Stimulated activated CD4-positive, alpha-beta T cell treated with anti-CD3 and anti-CD28 coated beads, Interleukin-12 subunit alpha, Interleukin-12 subunit beta, amount 100 ng/mL, for 4 hours (primary cell): Measurements from ENCODE around the gene RAD9A.

Experiments used
- DNase-seq: peaks from one replicate; pipeline ENCODE4 v3.0.0-alpha.2; 2020

Gene RAD9A

DNA sequence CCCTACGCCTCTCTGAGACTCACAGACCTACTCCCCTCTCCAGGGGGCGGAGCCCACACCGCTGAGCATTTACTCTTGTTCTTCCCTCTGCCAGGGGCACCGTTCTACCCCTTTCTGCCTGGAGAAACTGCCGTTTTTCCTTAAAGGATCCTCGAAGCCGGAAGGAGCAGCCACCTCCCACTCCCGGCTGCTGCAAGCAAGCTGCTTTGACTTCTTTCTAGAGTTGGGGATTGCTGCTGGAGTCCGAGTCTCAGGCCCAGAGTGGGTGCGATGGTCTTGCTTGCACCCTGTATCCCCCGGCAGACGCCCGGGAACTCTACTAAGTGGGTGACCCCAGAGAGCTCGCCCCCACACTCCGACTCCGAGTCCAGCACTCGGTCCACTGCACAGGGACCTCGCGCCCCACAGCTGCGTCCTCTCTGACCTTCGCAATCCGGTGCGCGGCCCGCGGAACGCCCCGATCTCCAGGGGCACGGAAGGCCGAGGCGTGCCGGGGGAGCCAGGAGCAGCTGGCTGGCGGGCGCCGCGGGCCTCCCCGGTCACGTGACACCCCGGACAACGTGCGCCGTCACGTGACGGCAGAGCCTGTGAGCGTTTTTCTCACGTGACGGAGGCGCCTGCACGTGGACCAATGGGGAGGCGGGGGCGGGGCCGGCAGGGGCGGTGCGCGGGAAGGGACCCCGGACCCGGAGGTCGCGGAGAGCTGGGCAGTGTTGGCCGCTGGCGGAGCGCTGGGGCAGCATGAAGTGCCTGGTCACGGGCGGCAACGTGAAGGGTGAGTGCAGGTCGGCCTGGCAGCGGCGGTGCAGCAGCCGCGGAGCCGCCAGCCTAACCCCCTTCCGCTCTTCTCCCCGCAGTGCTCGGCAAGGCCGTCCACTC, at the start of gene RAD9A:
Gene RAD9A (plus strand): TSS at position 683 of the 879 bp plus-strand sequence. CDS start 59 bp downstream, at position 742.
- DNase-seq, result peak; percentile 93

DNA sequence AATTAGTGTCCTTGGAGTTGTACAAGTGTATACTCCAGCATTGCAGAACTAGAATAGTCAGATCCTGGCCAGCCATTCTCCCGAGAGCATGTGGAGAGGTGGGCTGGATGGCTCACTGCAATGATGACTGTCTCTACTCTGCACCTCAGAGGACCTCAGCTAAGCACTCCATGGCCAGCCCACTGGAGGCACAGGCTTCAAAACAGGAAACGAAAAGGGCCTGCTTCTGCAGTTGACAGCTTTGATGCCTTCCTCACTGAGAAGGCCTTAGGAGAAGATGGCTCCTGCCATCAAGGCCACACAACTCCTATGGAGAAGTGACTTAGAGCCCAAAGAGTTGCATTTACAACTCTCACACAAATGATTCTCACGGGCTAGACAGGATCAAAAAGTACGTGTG, 47.5 kb upstream of the RAD9A start:
- no peak for DNase-seq

DNA sequence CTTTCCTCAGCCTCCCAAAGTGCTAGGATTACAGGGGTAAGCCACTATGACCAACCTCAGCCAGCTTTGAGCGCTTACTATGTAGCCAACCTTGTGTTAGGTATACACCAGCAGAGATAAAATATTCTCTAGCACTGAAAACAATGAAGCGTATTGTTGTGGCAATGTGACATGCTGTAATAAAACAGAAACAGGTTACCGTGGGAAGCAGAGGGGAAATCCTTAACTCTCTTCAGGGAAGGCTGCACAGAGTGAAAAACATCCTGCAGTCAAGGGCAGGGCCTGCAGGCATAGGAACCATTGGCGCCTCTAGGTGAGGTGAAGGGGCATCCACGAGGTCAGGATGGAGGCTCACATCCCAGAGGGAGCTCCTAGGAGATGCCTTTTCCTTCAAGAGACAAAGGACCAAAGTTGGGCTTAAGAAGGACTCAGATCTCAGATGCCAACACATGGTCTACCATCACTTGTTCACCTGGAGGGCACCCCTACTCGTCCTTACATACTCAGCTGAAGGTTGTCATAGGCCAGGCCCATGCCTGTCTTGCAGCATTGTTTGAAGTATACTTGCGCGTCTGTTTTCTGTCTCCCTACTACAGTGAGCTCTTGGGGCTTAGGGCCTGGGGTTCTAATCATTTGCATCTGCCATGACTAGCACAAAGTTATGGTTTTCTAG, 46.4 kb upstream of the RAD9A start:
- DNase-seq, result no peak

DNA sequence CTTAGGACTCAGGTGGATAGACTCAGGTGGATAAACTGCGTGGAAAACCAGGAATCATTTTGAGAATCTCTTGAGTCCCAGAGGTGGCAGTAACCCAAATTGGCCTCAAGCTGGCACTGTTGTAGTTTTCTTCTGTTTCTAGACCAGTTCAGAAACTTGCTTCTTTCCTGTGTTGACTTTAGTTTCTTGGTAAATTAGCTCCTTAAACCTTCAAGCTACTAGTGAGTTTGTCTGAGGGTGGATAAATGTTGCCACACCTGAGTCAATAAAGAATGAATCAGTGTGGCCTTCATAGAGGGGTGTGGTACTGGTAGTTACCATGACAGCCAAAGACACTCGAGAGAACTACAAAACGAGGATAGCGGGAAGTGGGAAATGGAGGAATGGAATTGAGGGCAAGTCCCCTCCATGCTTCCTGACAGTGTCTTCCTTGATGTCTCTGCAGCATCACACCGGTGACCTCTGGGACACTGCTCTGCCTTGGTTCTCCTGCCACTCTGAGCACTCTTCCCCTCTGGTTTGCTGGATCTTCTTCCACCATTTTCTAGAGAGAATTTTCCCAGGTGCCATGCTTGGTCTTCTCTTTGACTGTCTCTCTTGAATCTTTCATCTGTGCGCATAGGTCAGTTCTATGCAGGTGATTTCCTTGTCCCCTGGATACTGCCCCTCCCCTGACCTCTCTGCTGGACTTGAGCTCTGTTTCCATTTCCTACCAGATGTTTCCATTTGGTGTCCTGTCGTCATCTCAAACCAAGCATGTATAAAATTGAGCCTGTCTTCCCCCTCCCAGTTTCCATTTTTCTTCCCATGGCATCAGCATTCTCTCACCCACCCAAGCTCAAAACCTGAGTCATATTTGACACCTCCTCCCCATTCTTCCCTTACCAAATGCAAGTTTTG, 45.6 kb upstream of the RAD9A start:
- DNase-seq, result no peak

DNA sequence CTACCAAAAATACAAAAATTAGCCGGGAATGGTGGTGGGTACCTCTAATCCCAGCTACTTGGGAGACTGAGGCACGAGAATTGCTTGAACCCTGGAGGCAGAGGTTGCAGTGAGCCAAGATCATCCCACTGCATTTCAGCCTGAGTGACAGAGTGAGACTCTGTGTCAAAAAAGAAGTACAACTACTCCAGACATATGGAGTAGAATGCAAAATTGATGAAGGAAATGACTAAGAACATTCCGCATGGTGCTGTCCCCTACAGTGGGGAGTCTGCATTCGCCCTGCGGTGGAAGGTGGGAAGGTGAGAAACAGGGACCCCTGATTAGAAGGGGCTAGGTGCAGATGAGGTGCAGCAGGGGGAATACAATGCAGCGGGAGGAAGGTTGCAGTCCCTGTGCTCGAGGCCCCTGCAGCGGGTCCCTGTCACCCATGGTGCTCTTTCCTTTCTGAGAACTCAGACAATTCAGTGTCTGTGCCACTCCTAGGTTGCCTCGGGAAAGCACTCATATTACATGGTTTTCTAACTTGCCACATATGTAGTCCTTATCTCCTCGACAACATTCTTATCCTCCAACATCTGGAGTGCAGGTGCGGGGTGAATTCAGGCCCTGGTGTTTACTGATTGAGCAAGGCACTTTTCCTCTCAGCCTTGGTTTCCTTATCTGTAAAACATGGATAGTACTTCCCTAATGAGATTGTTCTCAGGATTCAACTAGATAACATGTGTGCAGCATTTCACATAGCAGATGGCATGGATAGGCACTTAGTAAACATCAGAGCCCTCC, 43.6 kb upstream of the RAD9A start:
- DNase-seq, result no peak

DNA sequence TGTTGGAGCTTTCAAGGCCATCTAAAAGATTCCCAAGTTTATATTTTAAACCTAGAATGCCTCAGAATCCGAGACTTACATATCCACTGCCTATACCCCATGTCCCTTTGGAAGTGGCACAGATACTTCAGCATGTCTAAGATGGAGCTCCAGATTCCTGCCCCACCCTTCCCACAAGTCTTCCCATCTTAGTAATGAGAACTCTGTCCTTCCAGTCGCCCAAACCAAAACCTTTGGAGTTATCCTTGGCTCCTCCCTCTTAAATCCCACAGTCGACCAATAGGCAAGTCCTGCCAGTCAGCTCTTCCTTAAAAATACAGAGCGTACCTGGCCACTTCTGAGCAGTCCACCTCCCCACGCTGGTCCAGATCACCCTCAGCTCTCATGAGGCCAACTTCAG, 42.8 kb upstream of the RAD9A start:
- DNase-seq, result no peak

DNA sequence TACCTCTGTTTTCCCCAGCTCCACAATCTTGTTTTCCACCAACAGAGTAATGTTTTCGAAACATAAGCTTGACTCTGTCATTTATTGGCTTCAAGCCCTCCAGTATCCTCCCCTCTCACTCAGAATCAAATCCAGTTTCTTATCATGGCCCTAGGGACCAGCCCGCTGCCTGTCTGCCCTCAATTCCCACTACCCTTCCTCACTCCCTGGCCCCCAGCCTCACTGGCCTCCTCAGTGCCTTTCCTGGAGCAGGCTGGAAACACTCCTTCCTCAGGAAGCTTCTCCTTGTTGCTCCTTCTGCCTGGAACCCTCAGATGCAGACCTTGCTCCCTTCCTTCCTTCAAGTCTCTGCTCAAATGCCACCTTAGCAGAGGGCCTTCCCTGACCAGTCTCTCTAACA, 42.3 kb upstream of the RAD9A start:
- no peak for DNase-seq

DNA sequence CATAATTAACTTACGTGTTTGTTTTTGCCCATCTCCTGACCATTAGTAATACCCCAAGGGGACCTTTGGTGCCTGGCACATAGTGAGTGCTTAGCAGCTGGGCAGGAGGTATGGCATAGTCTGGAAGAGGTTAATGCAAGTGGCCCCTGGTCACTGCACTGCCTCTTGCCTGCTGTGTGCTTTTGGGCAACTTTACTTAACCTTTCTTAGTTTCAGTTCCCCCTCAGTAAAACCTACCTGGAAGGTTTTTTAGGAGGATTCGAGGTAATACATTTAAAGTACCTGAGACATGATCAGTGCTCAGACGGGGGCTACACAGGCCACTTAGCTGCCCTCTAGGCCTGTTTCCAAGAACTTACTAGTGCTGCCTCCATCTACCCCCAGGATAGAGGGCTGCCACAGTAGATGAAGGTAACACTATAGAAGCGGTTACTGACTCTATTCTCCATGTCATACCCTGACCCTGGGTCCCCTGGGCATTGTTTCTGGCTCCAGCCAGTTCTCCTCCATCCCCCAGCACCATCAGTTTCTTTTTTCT, 41.8 kb upstream of the RAD9A start:
- DNase-seq, result no peak

DNA sequence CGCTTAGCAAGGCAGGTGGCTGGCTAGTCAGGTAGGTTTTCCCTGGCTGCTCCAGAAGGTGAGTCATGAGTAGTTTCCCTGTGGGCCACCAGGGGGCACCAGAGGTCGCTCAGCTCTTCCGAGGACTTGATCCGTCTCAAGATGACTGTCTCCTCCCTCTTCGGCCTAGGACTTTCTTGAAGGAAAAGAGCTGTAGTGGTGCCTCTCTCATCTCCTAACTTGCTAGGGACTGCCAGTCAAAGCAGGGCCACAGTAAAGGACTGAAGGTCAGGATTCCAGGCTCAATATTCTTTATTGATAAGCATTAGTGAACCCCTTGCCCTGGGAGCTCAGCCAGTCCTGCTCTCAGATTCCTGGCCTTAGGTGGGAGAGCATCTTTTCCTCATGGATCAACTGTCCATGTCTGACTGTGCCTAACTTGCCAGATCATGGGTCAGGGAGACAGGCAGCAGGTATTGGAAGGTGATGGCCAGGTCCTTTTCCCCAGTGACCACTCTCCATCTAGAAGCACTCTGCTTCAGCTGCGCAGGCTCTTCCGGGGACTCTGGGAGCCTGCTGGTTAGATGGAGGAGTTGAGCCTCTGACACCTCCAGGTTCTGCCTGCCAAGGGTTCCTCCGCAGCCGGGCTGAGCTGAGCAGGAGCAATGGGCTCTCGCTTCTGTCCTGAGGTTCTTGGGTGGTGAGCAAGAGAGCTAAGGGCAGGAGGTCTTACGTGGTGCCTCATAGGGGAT, 40.3 kb upstream of the RAD9A start:
- DNase-seq, result peak; percentile 63

DNA sequence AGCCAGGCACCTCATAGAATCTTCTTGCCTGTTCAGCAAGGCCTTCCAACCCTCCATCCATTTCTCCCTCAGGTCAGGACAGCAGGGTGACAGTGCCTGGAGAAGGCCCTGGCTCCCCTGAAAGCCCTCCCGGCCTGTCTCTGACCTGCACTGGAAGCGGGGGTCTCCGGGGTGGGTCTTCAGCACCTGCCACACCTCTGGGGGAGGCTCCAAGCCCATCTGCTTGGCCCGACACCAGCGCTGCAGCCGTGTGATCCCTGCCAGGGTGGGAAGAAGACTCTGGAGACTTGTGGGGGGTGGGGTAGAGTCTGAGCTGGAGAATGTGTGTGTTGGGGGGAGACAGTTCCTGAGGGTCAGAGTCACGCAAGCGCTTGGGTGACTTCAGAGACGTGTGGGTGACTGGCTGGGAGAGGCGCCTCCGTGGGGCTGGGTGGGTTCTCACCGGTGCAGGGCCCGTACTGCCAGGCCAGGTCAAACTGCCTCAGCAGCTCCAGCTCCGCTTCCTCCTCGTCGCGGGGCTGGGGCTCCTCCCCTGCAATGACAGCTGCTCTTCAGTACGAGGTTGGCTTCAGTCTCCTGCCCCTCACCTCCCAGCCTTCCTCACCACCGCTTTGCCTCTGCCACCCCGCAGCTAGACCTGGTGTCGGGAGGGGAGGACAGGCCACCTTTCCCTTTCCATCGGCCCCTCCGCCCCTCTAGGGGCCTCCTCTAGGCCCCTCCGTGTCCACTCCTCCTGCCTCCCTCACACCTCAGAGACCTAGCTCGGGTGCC, 39.1 kb upstream of the RAD9A start:
- no peak for DNase-seq

DNA sequence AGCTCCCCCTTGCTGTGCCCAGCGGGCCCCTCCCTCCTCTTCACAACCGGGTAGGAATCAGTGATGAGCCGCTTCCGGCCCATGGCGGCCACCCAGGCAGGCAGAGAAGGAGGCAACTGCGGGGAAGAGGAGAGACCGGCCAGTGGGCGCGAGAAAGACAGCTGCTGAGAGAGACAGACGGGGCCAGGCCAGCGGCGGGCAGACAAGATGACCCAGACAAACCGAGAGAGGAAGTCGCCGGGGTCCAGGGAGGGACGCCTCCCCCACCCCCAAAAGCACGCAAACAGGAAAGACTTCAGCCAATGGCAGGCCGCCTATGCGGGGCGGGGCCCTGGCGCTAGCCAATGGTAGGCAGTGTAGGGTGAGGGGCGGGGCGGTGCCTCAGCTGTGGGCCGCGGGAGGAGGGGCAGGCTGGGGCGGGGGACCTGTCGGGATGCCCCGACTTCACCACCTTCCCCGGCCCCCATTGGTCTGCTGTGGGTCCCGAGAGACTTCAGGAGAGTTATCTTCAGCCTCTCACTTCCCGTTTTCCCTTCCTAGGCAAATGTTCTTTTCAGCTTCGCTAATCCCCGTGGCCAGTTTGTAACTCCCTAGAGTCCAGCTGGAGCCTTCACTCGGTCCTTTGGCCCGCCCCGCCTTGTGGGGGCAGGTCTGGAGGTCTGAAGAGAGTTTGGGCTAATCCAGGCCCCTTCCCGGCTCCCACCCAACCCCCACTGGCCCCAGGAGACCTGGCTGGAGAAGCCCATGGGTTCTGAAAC, 38.3 kb upstream of the RAD9A start, which contains the start of gene POLD4:
Gene POLD4 (minus strand): TSS at position 230 of the 758 bp plus-strand sequence. CDS start 147 bp downstream, at position 83.
- DNase-seq, result peak; percentile 95

DNA sequence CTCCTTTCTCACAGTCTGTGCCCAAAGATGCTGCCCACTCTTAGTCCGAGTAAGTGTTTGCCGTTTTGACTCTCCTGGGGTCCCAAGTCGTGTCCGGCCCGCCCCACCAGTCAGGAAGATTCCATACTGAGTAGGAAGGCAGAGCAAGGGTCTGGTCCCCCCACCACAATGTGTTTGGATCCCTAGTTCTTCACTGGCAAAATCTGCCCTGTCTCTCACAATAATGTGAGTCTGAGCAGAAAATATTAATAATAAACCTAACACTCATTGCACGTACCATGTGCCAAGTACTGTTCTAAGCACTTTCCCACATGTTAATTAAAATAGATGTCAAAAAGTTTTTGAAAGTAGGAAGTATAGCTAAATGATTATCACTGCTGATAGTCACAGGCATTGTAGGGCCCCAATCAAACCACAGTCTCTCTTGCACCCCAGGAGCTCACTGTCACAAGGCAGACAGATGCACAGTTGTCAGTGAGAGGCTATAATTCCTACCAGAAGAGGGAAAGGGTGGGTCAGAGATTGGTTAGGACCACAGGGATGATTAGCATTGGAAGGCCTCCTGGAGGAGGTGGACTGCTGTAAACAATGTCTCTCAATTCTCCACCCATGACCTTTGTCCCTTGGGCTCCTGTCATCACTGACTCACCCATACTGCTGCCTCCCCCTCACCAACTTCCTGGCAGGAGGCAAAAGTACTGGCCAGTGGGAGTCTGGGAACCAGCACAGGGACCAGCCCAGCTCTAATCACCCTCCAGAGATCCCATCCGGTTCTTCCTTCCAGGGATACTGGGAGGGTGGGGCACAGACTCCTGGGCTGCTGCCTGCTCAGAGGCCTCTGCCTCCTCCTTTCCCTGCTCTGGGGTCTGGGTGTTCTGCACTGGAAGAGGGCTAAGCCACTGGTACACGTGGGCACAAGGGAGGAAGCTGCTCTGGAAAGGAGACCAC, 37.4 kb upstream of the RAD9A start:
- no peak for DNase-seq

DNA sequence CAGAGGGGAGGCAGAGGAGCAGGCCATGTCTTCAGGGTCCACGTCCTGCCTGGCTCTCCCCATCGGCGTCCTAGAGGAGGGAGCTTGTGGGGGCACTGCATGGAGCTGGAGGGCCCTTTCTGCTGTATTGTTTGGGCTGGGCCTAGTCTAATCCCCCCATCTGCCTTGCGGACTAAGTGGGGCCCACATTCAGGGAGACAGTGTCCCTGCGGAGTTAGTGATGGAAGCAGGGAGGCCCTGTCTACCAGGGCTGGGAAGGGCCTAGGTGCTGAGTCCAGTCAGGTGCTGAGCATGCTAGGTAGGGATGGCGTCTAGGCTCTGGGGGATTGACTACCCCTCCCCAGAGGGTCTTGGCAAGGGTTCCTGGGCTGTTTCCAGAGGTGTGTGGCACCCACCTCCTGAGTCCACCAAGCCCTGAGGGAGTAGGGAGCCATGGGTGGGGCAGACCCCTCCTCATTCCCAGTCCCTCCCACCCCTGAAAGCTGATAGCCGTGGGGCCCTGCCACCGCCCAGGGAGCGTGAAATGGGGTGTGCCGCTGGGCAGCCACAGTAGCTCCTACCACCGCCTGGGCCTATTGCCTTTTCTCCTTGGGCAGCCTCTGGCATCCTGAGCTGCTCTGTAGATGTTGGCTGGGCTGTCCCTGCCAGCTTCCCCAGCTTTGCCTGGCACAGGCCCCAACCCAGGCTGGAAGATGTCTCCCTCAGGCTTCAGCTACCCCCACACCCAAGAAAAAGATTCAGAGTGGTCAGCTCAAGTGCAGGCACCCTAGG, 36.6 kb upstream of the RAD9A start:
- no peak for DNase-seq

DNA sequence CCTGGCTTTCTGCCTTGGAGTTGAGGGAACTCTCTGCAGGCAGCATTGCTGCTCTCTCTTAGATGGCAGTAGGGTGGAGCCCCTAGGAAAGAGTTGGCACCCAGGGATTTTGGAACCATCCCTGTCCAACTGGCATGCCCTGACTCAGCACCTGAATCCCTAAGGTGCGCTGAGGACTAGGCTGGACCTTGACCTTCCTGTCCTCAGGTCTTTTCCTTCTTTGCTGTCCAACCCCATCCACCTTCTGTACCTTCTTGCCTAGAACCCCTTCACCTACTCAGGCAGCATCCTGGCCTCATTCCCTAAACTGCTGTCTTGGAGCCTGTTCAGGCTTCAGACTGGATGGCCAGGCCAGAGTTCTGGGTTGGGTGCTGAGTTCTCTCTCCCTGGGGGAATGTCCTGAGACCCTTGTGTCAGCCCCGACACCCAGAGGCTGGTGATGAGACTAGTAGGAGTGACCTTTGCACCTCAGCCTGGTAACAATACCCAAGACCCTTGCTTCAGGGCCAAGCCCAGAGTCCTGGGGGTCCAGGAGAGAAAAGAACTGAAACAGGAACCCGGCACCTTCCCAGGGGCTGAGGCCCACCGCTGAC, 35.9 kb upstream of the RAD9A start:
- DNase-seq, result no peak

DNA sequence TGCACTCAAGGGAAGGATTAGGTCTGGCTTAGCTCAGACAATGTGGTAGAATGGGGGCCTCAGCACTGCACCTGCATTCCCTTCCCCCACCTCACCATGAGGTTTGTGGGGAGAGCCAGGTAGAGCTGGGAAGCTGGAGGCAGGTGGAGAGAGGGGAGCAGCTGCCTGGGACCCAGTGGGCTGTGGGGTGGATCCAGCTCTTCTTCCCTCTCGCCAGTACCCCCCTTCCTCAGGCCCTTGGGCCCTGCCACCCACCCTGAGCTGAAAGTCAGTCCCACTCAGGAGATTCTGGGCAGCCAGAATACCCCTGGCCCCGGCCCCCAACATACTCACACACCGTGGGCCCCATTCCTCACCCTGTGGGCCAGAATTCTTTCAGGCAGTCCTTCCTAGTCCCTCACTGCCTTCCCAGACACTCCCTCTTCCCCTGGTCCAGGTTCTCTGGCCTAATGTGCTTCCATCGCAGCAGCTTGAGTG, 35.4 kb upstream of the RAD9A start:
- no peak for DNase-seq

DNA sequence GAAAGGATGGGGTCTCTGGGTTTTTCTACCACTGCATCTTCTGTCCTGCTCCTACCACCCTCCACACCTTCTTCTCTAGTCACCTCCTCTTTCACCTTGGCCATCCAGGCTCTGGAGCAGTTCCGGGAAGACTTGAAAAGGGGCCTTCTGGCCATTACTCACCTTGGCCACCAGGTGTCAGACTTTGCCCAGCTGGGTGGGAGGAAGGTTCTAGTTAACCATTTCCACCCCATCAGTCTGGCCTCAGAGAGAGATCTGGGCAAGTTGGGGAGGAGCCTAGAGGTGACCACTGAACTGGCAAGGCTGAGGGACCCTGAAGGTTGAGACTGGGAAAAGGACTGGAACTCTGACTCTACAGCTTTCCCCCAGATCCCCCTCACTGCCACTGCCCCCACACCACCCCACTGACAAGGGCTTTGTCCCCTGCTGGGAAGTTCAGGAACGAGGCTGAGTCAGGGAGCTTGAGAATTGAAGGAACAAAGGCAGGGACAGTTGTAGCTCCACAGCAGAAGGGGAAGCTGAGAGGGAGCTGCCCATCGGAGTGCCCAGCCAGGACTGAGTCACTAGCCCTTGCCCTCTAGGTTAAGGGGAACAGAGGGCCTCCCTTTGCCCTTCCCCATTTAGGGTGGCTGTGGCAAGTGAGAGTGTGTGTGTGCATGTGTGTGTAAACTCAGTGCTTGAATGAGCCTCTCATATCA, 34.8 kb upstream of the RAD9A start:
- DNase-seq, result peak; percentile 45
